Measurements from ENCODE around the gene PAF1.

DNA sequence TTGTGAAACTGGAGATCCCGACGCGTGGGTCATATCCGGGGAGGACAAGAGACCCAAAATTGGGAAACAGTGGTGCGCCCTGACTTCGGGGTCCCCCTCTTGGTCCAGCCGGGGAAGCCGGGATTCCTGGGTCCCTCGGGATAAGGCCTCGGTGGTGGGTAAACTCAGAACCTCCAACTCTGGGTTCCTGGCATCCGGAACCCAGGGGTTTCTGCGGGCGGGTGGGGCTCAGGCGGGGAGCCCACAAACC is 16.4 kb upstream of the PAF1 start:
- TF ChIP-seq, protein P1, sequence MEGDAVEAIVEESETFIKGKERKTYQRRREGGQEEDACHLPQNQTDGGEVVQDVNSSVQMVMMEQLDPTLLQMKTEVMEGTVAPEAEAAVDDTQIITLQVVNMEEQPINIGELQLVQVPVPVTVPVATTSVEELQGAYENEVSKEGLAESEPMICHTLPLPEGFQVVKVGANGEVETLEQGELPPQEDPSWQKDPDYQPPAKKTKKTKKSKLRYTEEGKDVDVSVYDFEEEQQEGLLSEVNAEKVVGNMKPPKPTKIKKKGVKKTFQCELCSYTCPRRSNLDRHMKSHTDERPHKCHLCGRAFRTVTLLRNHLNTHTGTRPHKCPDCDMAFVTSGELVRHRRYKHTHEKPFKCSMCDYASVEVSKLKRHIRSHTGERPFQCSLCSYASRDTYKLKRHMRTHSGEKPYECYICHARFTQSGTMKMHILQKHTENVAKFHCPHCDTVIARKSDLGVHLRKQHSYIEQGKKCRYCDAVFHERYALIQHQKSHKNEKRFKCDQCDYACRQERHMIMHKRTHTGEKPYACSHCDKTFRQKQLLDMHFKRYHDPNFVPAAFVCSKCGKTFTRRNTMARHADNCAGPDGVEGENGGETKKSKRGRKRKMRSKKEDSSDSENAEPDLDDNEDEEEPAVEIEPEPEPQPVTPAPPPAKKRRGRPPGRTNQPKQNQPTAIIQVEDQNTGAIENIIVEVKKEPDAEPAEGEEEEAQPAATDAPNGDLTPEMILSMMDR (IDR thresholded peaks at IDR 0.05), result no peak
- no peak for TF ChIP-seq POLR2A (IDR thresholded peaks at IDR 0.05)
